ENCODE data around the gene TNFRSF21. TPM values are rescaled to one million over a fixed set of nuclear protein-coding genes. Genes with fewer than 3 reads are reported as not detected.
"Not testable (repeated sequence)": the region's sequence is repeated elsewhere in the genome, so short reads cannot be mapped to it uniquely, and the experiment has no call there.

The TNFRSF21 gene
- total and polyA plus RNA-seq, 8 donors = 14.8 to 55.8 (median 18.1) TPM

DNA sequence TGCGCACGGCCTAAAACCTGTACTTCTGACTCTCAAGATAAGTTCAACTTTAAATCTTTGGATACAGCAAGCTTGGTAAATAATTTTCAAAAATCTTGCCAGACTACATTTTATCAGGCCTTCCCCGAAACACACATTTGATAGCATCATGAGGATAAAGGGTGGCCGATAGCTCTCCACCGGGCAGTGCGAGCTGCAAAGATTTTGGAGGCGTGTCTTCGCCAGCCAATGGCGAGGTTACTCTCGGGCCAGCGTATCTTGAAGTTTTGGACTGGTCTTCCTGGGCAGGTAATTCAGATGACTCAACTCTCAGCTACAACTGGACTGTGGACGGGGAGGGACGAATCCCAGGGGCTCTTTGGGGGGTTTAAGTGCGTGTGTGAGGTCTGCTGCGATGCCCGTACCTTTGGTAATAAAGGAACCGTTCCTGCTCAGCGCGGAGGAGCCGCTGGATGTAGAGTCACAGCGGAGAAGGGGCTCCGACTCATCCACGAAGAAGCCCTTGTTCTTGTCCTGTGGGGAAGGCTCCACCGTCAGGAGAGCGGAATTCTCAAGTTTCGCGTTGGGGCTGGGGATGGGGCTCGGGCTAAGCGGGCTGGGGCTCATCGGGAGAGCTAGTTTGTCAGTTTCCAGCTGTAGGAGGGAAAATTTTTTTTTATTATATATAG lies 75.3 kb downstream of the TNFRSF21 start:
- peak in 1 of 4 donors; percentile 47 for DNase-seq
- Histone ChIP-seq H3K36me3 (no peaks in the 10 kb centered on the region), H3K27ac (no peak overlapping the region), H3K4me1 (peaks cover 0 to 18% of the 10 kb centered on the region in 2 donors), H3K27me3 (no peaks in the 10 kb centered on the region), H3K9me3 (no peaks in the 10 kb centered on the region), H3K4me3 (no peak overlapping the region)
- peak; percentile 66 for ATAC-seq
- intact Hi-C loops (cut with DNase I) = no loop called here
- TF ChIP-seq, protein P1, sequence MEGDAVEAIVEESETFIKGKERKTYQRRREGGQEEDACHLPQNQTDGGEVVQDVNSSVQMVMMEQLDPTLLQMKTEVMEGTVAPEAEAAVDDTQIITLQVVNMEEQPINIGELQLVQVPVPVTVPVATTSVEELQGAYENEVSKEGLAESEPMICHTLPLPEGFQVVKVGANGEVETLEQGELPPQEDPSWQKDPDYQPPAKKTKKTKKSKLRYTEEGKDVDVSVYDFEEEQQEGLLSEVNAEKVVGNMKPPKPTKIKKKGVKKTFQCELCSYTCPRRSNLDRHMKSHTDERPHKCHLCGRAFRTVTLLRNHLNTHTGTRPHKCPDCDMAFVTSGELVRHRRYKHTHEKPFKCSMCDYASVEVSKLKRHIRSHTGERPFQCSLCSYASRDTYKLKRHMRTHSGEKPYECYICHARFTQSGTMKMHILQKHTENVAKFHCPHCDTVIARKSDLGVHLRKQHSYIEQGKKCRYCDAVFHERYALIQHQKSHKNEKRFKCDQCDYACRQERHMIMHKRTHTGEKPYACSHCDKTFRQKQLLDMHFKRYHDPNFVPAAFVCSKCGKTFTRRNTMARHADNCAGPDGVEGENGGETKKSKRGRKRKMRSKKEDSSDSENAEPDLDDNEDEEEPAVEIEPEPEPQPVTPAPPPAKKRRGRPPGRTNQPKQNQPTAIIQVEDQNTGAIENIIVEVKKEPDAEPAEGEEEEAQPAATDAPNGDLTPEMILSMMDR (IDR thresholded peaks at IDR 0.05) = no peak

- DNase-seq = no peak
- intact Hi-C loops (cut with DNase I) = no loop called here
- no peak for ATAC-seq
- Histone ChIP-seq H3K27me3 (no peaks in the 10 kb centered on the region), H3K9me3 (peaks cover 0 to 3% of the 10 kb centered on the region in 2 donors), H3K4me3 (no peak overlapping the region), H3K4me1 (peaks cover 0 to 14% of the 10 kb centered on the region in 2 donors), H3K36me3 (no peaks in the 10 kb centered on the region), H3K27ac (no peak overlapping the region)
- TF ChIP-seq, protein P1 (IDR thresholded peaks at IDR 0.05) = no peak
Observed at GRCh38 chr6:47231151-47231550, 78.6 kb downstream of the TNFRSF21 start.

- peaks cover 0 to 9% of the 10 kb centered on the region in 2 donors for H3K4me1 ChIP-seq
- peaks cover 0 to 3% of the 10 kb centered on the region in 2 donors for H3K9me3 ChIP-seq
- H3K4me3 ChIP-seq = no peak overlapping the region
- H3K27ac ChIP-seq = no peak overlapping the region
- H3K36me3 ChIP-seq = no peaks in the 10 kb centered on the region
- TF ChIP-seq, protein P1 (IDR thresholded peaks at IDR 0.05) = no peak
- DNase-seq (peak in 1 of 4 donors; percentile 43), ATAC-seq (peak; percentile 83)
- H3K27me3 ChIP-seq = no peaks in the 10 kb centered on the region
- intact Hi-C loops (cut with DNase I) = no loop called here
Observed at GRCh38 chr6:47230579-47230978, 79.1 kb downstream of the TNFRSF21 start.

DNA sequence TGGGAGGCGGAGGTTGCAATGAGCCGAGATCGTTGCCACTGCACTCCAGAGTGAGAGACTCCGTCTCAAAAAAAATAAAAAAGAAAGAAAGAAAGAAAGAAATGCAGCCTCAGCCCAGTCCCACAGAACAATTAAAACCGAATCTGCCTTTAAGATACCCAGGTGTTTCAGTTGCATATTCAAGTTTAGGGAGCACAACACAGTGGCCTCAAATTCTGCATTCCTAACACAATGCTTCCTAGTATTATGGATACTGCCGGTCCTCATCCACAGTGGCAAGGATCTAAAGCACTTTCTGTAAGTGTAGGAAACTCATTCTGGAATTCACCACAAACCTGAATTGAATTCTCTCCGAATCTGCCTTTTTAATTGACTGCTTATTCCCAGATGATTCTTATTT lies 80.5 kb downstream of the TNFRSF21 start:
- H3K36me3 ChIP-seq = no peaks in the 10 kb centered on the region
- intact Hi-C loops (cut with DNase I) = no loop called here
- ATAC-seq (no peak), DNase-seq (no peak)
- peaks cover 0 to 8% of the 10 kb centered on the region in 2 donors for H3K4me1 ChIP-seq
- TF ChIP-seq, protein P1 (IDR thresholded peaks at IDR 0.05) = no peak
- no peak overlapping the region for H3K4me3 ChIP-seq
- no peaks in the 10 kb centered on the region for H3K27me3 ChIP-seq
- peaks cover 0 to 3% of the 10 kb centered on the region in 2 donors for H3K9me3 ChIP-seq
- no peak overlapping the region for H3K27ac ChIP-seq

- intact Hi-C loops (cut with DNase I); H3K27ac ChIP-seq; H3K36me3 ChIP-seq; H3K4me1 ChIP-seq; DNase-seq; H3K9me3 ChIP-seq; H3K4me3 ChIP-seq; H3K27me3 ChIP-seq; ATAC-seq: not testable (repeated sequence)
Observed at GRCh38 chr6:47228093-47228492, 81.6 kb downstream of the TNFRSF21 start.

- H3K4me1 ChIP-seq; intact Hi-C loops (cut with DNase I); H3K27me3 ChIP-seq; H3K36me3 ChIP-seq; H3K27ac ChIP-seq; DNase-seq; H3K4me3 ChIP-seq; H3K9me3 ChIP-seq; ATAC-seq: not testable (repeated sequence)
Observed at GRCh38 chr6:47223251-47223650, 86.5 kb downstream of the TNFRSF21 start.

Data from left lung (tissue), 10 donors.